GM21367 (cell line): ENCODE measurements around the gene ANKRD42.

ENCODE experiments used
- ATAC-seq: cut with Tn5 transposase; IDR thresholded peaks from one replicate; pipeline ENCODE4 v1.9.1; 2021; ENCODE audit not compliant: unreplicated experiment

Gene ANKRD42

DNA sequence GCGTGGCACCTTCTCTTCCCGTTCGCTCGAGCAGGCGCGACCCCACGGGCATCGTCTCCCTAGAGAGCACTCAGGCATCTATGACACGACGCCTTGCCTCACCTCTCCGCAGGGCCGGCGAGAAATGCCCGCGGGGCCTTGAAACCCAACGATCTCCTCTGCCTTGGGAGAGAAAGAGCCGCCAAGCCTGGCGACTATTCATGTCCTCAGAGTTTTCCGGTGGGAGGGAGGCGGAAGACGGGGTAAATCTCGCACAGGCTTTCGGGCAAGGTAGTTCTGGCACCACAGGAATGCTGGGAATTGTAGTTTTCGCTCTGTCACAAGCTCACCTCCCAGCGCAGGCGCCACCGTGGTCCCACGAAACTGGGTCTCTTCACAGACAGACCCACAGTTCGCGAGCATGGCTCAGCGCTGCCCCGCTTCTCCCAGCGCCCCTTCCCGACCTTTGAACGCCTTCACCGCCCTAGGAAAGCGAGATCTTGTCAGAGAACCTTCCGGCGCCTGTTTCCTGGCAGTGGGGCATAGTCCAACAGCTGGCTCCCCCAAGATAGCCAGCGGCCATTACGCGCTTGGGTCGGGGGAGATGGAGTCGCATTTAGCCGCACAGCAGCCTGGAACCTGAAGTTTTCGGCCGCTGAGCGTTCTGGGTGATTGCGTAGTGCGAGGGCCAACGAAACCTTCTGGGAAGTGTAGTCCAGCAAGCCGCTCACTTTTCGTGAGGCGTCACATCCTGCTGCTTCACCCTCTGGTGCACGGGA is 92.4 kb downstream of the ANKRD42 start, which contains the start of gene CCDC90B:
CCDC90B (minus strand) TSS at position 597 of the 758 bp plus-strand sequence; CDS start at position 202, 395 bp downstream.
- ATAC-seq = peak; percentile 88

DNA sequence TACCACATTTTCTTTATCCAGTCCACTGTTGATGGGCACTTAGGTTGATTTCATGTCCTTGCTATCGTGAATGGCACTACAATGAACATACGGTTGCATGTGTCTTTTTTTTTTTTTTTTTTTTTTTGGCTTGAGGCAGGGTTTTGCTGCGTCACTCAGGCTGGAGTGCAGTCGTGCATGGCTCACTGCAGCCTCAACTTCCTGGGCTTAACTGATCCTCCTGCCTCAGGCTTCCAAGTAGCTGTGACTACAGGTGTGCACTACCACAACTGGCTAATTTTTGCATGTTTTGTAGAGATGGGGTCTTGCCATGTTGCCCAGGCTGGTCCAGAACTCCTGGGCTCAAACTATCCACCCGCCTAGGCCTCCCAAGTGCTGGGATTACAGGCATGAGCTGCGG is 94.1 kb downstream of the ANKRD42 start:
- ATAC-seq = no peak

DNA sequence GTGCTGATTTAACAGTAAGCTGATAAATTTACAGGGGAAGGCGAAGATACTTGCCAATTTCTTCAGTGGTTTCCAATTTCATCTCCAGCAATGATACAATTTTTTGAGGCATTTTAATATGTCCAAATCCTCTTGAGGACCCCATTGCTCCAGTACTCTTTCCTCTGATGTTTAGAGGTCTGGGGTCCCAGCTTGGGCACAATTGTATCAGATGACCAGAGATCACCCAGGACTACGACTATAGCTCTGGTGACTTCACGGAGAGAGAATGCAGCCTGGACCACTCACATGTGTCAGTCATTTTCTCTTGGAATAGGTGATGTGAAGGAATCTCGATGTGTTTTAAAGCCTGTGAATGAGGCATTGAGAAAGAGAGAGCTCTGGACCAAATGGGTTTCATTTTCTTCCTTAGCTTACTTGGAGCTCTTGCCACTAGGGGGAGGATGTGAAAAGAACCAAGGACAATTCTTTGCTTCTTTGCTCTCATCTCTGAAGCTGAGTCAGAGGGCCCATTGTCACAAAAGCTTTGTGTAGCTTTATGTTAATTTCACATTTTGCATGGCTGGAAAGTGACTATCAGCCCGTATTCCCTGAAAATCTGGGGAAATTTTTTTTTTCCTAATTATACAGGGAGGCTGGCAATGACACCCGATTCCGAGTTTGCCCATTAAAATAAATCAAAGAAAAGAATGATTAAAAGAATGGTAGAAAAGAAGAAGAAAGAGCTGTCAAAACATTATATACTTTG is 99.4 kb downstream of the ANKRD42 start:
- peak; percentile 53 for ATAC-seq

DNA sequence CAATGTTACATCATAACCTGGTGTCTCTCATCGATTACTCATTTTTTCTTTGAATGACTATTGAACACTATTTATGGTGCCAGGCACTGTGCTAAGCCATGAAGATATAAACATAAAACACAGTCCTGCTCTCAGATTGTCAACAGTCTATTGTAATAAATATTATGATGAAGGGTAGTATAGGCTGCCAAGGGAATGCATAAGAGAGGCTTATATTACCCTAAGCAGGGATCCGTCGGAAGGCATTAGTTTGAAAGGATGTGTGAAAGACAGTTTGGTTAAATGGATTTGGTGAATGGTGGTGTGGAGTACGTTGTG is 99.9 kb downstream of the ANKRD42 start:
- no peak for ATAC-seq

DNA sequence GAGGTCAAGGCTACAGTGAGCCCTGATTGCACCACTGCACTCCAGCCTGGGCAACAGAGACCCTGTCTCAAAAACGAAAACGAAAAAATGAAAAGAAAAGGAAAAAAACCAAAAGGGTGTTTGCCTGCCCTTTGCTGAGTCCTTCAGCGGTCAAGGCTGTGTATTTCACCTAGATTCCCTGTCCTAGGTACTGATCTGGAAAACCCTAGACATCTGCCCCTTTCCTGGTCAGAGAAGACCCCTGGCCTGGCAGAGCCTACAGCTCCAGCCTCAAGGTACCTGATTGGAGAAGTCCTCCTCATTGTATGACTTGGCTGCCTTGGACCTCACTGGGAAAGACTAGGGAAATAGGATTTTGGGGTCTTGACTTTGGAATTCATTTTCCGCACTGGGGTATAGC is 100.7 kb downstream of the ANKRD42 start:
- ATAC-seq = no peak
